ENCODE measurements around the gene KCTD15.

Gene KCTD15

GRCh38 chr19:33796164-33796875 is at the start of gene KCTD15:
KCTD15 (plus strand) TSS chr19:33796870; CDS start chr19:33800455, 3,585 bp downstream.
- no peak for TF ChIP-seq CTCF (IDR thresholded peaks at IDR 0.05; ENCODE audit: borderline replicate concordance, control extremely low read depth, extremely low read depth, insufficient read depth, missing control alignments)
- in situ Hi-C loops (cut with MboI; ENCODE audit: low sequenced_read_pairs, unreplicated experiment) = no loop called here
- no peak for DNase-seq (ENCODE audit: low spot score)

GRCh38 chr19:33747273-33747672 is 49.4 kb upstream of the KCTD15 start:
- in situ Hi-C loops (cut with MboI; ENCODE audit: low sequenced_read_pairs, unreplicated experiment) = no loop called here
- no peak for TF ChIP-seq CTCF (IDR thresholded peaks at IDR 0.05; ENCODE audit: borderline replicate concordance, control extremely low read depth, extremely low read depth, insufficient read depth, missing control alignments)
- DNase-seq (ENCODE audit: low spot score) = no peak

- DNase-seq (ENCODE audit: low spot score) = no peak
- in situ Hi-C loops (cut with MboI; ENCODE audit: low sequenced_read_pairs, unreplicated experiment) = no loop called here
- no peak for TF ChIP-seq CTCF (IDR thresholded peaks at IDR 0.05; ENCODE audit: borderline replicate concordance, control extremely low read depth, extremely low read depth, insufficient read depth, missing control alignments)
These were observed 48.4 kb upstream of the KCTD15 start for GRCh38 chr19:33748231-33748630.

- in situ Hi-C loops (cut with MboI; ENCODE audit: low sequenced_read_pairs, unreplicated experiment) = no loop called here
- DNase-seq (ENCODE audit: low spot score) = no peak
- no peak for TF ChIP-seq CTCF (IDR thresholded peaks at IDR 0.05; ENCODE audit: borderline replicate concordance, control extremely low read depth, extremely low read depth, insufficient read depth, missing control alignments)
These were observed 47.7 kb upstream of the KCTD15 start for GRCh38 chr19:33749016-33749415.

GRCh38 chr19:33749619-33750175 is 47.0 kb upstream of the KCTD15 start:
- TF ChIP-seq CTCF (IDR thresholded peaks at IDR 0.05; ENCODE audit: borderline replicate concordance, control extremely low read depth, extremely low read depth, insufficient read depth, missing control alignments) = no peak
- no peak for DNase-seq (ENCODE audit: low spot score)
- in situ Hi-C loops (cut with MboI; ENCODE audit: low sequenced_read_pairs, unreplicated experiment) = loop anchor here (25.0 kb wide), 1 partner anchor 512 kb away; the partner anchor contains the start of gene SLC7A10

GRCh38 chr19:33750587-33751435 is 45.9 kb upstream of the KCTD15 start:
- in situ Hi-C loops (cut with MboI; ENCODE audit: low sequenced_read_pairs, unreplicated experiment) = loop anchor here (25.0 kb wide), 1 partner anchor 514 kb away; the partner anchor contains the start of gene SLC7A10
- TF ChIP-seq CTCF (IDR thresholded peaks at IDR 0.05; ENCODE audit: borderline replicate concordance, control extremely low read depth, extremely low read depth, insufficient read depth, missing control alignments) = no peak
- DNase-seq (ENCODE audit: low spot score) = no peak

Measured in GM13976 (cell line).